Measurements from ENCODE around the gene F12. TPM values are rescaled to one million over a fixed set of nuclear protein-coding genes. Genes with fewer than 3 reads are reported as not detected.

Gene F12
- total and polyA plus RNA-seq, 2 of the 8 experiments (the other 6 are each of a cell fraction or from before 2014, with no cell fraction given), result 6.5 to 7.8 TPM

GRCh38 chr5:177405312-177405711 is 4.1 kb downstream of the F12 start (continued):
- TF ChIP-seq ZNF274 (IDR thresholded peaks at IDR 0.05; ENCODE audit: borderline replicate concordance, extremely low read depth, low read length) (no peak), ATF3 (IDR thresholded peaks at IDR 0.05; ENCODE audit: insufficient read depth, low read depth, low read length) (no peak)
